ENCODE data around the gene CIITA. TPM values are rescaled to one million over a fixed set of nuclear protein-coding genes. Genes with fewer than 3 reads are reported as not detected.

Gene CIITA
- total RNA-seq, 2 experiments from 2014 or later = 2.4 to 3.0 TPM

DNA sequence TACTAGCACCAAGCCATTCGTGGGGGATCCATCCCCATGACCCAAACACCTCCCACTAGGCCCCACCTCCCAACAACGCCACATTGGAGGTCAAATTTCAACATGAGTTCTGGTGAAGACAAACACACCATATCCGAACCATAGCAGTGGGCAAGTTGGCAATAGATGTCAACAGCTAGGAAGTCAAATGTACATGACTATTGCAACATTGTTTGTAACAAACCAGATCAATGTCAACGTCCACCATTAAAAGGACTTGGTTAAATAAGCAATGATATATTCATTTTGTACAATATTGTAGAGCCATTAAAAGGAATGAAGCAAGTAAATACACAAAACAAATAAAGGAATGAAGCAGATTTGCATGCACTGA is 26.5 kb upstream of the CIITA start:
- DNase-seq = no peak
- TF ChIP-seq, protein P1, sequence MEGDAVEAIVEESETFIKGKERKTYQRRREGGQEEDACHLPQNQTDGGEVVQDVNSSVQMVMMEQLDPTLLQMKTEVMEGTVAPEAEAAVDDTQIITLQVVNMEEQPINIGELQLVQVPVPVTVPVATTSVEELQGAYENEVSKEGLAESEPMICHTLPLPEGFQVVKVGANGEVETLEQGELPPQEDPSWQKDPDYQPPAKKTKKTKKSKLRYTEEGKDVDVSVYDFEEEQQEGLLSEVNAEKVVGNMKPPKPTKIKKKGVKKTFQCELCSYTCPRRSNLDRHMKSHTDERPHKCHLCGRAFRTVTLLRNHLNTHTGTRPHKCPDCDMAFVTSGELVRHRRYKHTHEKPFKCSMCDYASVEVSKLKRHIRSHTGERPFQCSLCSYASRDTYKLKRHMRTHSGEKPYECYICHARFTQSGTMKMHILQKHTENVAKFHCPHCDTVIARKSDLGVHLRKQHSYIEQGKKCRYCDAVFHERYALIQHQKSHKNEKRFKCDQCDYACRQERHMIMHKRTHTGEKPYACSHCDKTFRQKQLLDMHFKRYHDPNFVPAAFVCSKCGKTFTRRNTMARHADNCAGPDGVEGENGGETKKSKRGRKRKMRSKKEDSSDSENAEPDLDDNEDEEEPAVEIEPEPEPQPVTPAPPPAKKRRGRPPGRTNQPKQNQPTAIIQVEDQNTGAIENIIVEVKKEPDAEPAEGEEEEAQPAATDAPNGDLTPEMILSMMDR (IDR thresholded peaks at IDR 0.05) = no peak
- Mint-ChIP-seq H3K27me3 (peaks cover 10% of the 10 kb centered on the region), H3K9me3 (no peaks in the 10 kb centered on the region), H3K4me1 (ENCODE audit: low read depth) (peaks cover 11% of the 10 kb centered on the region), H3K4me3 (no peak overlapping the region), H3K27ac (no peak overlapping the region), H3K36me3 (ENCODE audit: low read depth) (no peaks in the 10 kb centered on the region)
- ChIA-PET CTCF (no interaction called here), POLR2A (no interaction called here)
- Histone ChIP-seq H3K27me3 (ENCODE audit: control insufficient read depth in 1 of 2, insufficient read depth in 2 of 2, low read length in 2 of 2) (peaks cover 10 to 16% of the 10 kb centered on the region in 2 experiments), H3K4me1 (ENCODE audit: insufficient read depth, low read length) (peaks cover 2% of the 10 kb centered on the region), H3K27ac (ENCODE audit: low read depth in 1 of 2, low read length in 2 of 2) (no peak overlapping the region), H3K9me3 (ENCODE audit: control insufficient read depth in 1 of 2, insufficient read depth in 1 of 2, low read length in 2 of 2) (no peaks in the 10 kb centered on the region), H3K4me3 (ENCODE audit: low read length) (no peak overlapping the region), H3K36me3 (ENCODE audit: insufficient read depth, low read length) (no peaks in the 10 kb centered on the region)
- intact Hi-C loops (cut with DNase I, micrococcal nuclease) = loop anchor here in 1 of 2 experiments (10.0 kb wide), 1 partner anchor 1994 kb away; no protein-coding TSS in a partner anchor
- ATAC-seq (ENCODE audit: poor library complexity) = no peak

DNA sequence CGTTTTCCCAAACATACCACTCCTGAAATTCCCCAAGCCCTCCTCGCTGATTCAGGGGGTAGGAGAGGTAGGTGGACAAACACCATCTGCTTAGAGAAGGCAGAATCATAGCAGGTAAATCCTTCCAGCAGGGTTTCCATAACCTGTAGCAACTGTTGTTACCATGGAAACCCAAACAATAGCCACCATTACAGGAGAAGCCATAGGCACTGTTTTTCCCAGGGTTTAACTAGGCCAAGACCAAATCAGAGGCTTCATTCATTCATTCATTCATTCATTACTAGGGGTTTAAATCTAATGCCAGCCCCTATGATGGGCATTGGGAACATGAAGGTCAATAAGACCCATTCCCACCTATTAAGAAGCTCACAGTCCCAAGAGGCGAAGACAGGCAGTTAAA is 25.5 kb upstream of the CIITA start:
- ChIA-PET CTCF (no interaction called here), POLR2A (no interaction called here)
- H3K9me3 Mint-ChIP-seq = no peaks in the 10 kb centered on the region
- Histone ChIP-seq H3K4me3 (ENCODE audit: low read length) (no peak overlapping the region), H3K36me3 (ENCODE audit: insufficient read depth, low read length) (no peaks in the 10 kb centered on the region), H3K4me1 (ENCODE audit: insufficient read depth, low read length) (peaks cover 2% of the 10 kb centered on the region), H3K27ac (ENCODE audit: low read depth in 1 of 2, low read length in 2 of 2) (no peak overlapping the region), H3K27me3 (ENCODE audit: control insufficient read depth in 1 of 2, insufficient read depth in 2 of 2, low read length in 2 of 2) (peaks cover 8 to 11% of the 10 kb centered on the region in 2 experiments), H3K9me3 (ENCODE audit: control insufficient read depth in 1 of 2, insufficient read depth in 1 of 2, low read length in 2 of 2) (no peaks in the 10 kb centered on the region)
- intact Hi-C loops (cut with DNase I, micrococcal nuclease) = loop anchor here in 1 of 2 experiments (10.0 kb wide), 1 partner anchor 1993 kb away; no protein-coding TSS in a partner anchor
- TF ChIP-seq, protein P1 (IDR thresholded peaks at IDR 0.05) = no peak
- no peak overlapping the region for H3K27ac Mint-ChIP-seq
- DNase-seq = no peak
- peaks cover 11% of the 10 kb centered on the region for H3K4me1 Mint-ChIP-seq (ENCODE audit: low read depth)
- no peaks in the 10 kb centered on the region for H3K36me3 Mint-ChIP-seq (ENCODE audit: low read depth)
- H3K4me3 Mint-ChIP-seq = no peak overlapping the region
- ATAC-seq (ENCODE audit: poor library complexity) = no peak
- H3K27me3 Mint-ChIP-seq = peaks cover 10% of the 10 kb centered on the region

DNA sequence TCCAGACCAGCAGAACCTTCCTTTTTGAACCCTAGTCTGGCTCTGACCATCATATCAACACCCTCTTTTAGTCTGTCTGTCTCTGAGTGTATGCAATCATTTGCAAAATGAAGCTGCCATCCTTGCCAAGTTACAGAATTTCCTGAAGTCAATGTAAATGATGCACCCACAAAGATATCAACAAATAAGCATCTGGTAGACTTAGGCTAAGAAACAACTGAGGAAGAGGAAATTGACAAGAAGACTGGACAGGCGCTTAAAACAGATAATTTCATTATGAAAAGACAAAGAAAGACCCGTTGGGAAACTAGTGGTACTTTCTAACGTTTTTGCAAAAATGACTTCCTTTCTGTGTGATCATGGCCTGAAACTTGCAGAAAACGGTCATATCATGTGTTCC is 24.7 kb upstream of the CIITA start:
- Mint-ChIP-seq H3K27ac (no peak overlapping the region), H3K36me3 (ENCODE audit: low read depth) (no peaks in the 10 kb centered on the region), H3K27me3 (peaks cover 3% of the 10 kb centered on the region), H3K9me3 (no peaks in the 10 kb centered on the region), H3K4me1 (ENCODE audit: low read depth) (peaks cover 11% of the 10 kb centered on the region), H3K4me3 (no peak overlapping the region)
- H3K4me3 ChIP-seq (ENCODE audit: low read length) = no peak overlapping the region
- DNase-seq (no peak), ATAC-seq (ENCODE audit: poor library complexity) (no peak)
- TF ChIP-seq, protein P1 (IDR thresholded peaks at IDR 0.05) = no peak
- CTCF ChIA-PET = no interaction called here
- H3K36me3 ChIP-seq (ENCODE audit: insufficient read depth, low read length) = no peaks in the 10 kb centered on the region
- POLR2A ChIA-PET = no interaction called here
- H3K4me1 ChIP-seq (ENCODE audit: insufficient read depth, low read length) = peaks cover 2% of the 10 kb centered on the region
- no peaks in the 10 kb centered on the region for H3K9me3 ChIP-seq (ENCODE audit: control insufficient read depth in 1 of 2, insufficient read depth in 1 of 2, low read length in 2 of 2)
- intact Hi-C loops (cut with DNase I, micrococcal nuclease) = loop anchor here in 1 of 2 experiments (10.0 kb wide), 1 partner anchor 1993 kb away; no protein-coding TSS in a partner anchor
- H3K27me3 ChIP-seq (ENCODE audit: control insufficient read depth in 1 of 2, insufficient read depth in 2 of 2, low read length in 2 of 2) = peaks cover under 1 to 4% of the 10 kb centered on the region in 2 experiments
- H3K27ac ChIP-seq (ENCODE audit: low read depth in 1 of 2, low read length in 2 of 2) = no peak overlapping the region
